K562 (cell line): ENCODE measurements around the gene ATRNL1. TPM values are rescaled to one million over a fixed set of nuclear protein-coding genes. Genes with fewer than 3 reads are reported as not detected.

ENCODE experiments used
- ATAC-seq: fragments of 200-7000 bp; cut with Tn5 transposase; 3 replicates; pipeline ENCODE4 v1.9.1; 2020; ENCODE audit warnings: moderate library complexity
- BruUV-seq: library from RNA; stranded (reverse); fragments of 400-500 nt; replicated peaks from 2 replicates; lab custom pipeline; 2021; lab: Mats Ljungman, UMichigan
- CTCF ChIA-PET: fragments of 300-600 bp; formaldehyde crosslinking; extraction: SDS; loops from one replicate; lab custom pipeline; 2021; ENCODE audit warnings: low intra/inter-chr PET ratio; lab: Yijun Ruan, JAX
- POLR2A ChIA-PET: fragments of 300-600, 350-650 bp; sonication (Branson Sonifier 250); formaldehyde crosslinking; extraction: SDS; loops from one replicate; lab custom pipeline; 2021; ENCODE audit warnings: antibody characterized with exemption, inconsistent platforms; lab: Yijun Ruan, JAX
- DNase-seq, 4 experiments: peaks; one replicate each; pipeline versions ENCODE4 v3.0.0 to v3.0.0-alpha.2; 2011 to 2018; ENCODE audit warnings: low spot score in 3 of 4, mixed read lengths in 3 of 4; ENCODE audit errors: extremely low read depth in 1 of 4
- FAIRE-seq: peaks from 2 replicates; lab custom pipeline; 2011; peaks lifted over from hg19 to GRCh38; lab: Jason Lieb, UNC
- H2AFZ ChIP-seq: 2 replicates; pipeline ENCODE4 v1.6.0; 2011; ENCODE audit warnings: low read depth, low read length, control low read depth, inconsistent platforms
- H3K27ac ChIP-seq: fragments of 200-600 bp; 3 replicates; pipeline ENCODE4 v1.8.0; 2011; ENCODE audit warnings: low read depth, mild to moderate bottlenecking, control low read depth, inconsistent platforms, low read length, moderate library complexity, mixed read lengths; ENCODE audit errors: extremely low read depth
- H3K27me3 ChIP-seq, 2 experiments: fragments of 300-600 bp in 1 of 2; 2 replicates in 1 of 2; 3 replicates in 1 of 2; pipeline versions ENCODE4 v1.6.0 to v1.8.0; 2011; ENCODE audit warnings: inconsistent platforms in 2 of 2, low read length in 2 of 2, mild to moderate bottlenecking in 1 of 2, mixed read lengths in 1 of 2, moderate library complexity in 1 of 2; ENCODE audit not compliant: control insufficient read depth in 2 of 2, insufficient read depth in 2 of 2
- H3K36me3 ChIP-seq: fragments of 300-600 bp; 3 replicates; pipeline ENCODE4 v1.8.0; 2011; ENCODE audit warnings: mild to moderate bottlenecking, low read length, inconsistent platforms; ENCODE audit not compliant: control insufficient read depth, insufficient read depth
- H3K4me1 ChIP-seq, 2 experiments: fragments of 200-600 bp in 1 of 2; replicated peaks in 1 of 2; 2 replicates in 1 of 2; 3 replicates in 1 of 2; pipeline versions ENCODE4 v1.5.1 to v1.8.0; 2011; ENCODE audit warnings: inconsistent platforms in 2 of 2, low read length in 2 of 2, mild to moderate bottlenecking in 1 of 2, mixed read lengths in 1 of 2, moderate library complexity in 1 of 2; ENCODE audit not compliant: control insufficient read depth in 2 of 2, insufficient read depth in 2 of 2
- H3K4me2 ChIP-seq: 2 replicates; pipeline ENCODE4 v1.6.1; 2011; ENCODE audit warnings: low read length, control low read depth, inconsistent platforms, mixed read lengths; ENCODE audit not compliant: insufficient read depth
- H3K4me3 ChIP-seq: fragments of 200-600 bp; sonication (generic), shearing (Covaris generic); 2 replicates; pipeline ENCODE4 v1.5.1; 2016; ENCODE audit warnings: control low read depth, inconsistent platforms
- H3K79me2 ChIP-seq: fragments of 200-600 bp; 3 replicates; pipeline ENCODE4 v1.8.0; 2011; ENCODE audit warnings: low read length, inconsistent platforms; ENCODE audit not compliant: control insufficient read depth, insufficient read depth
- H3K9ac ChIP-seq, 2 experiments: 2 replicates each; pipeline versions ENCODE4 v1.6.0 to v1.6.1; 2011; ENCODE audit warnings: low read depth in 2 of 2, low read length in 2 of 2, control low read depth in 1 of 2, inconsistent platforms in 1 of 2, mild to moderate bottlenecking in 1 of 2, mixed read lengths in 1 of 2; ENCODE audit not compliant: insufficient read depth in 1 of 2
- H3K9me1 ChIP-seq: one replicate; pipeline ENCODE4 v1.6.0; 2011; ENCODE audit warnings: inconsistent platforms, mild to moderate bottlenecking, low read length, moderate library complexity; ENCODE audit not compliant: control insufficient read depth, insufficient read depth
- H3K9me3 ChIP-seq: replicated peaks from 2 replicates; pipeline ENCODE4 v1.5.1; 2011; ENCODE audit warnings: low read depth, low read length, inconsistent platforms; ENCODE audit not compliant: control insufficient read depth, insufficient read depth
- H4K20me1 ChIP-seq: replicated peaks from 2 replicates; pipeline ENCODE4 v1.6.1; 2011; ENCODE audit warnings: low read length, inconsistent platforms, mixed read lengths; ENCODE audit not compliant: control insufficient read depth, insufficient read depth
- EP300 ChIP-seq: IDR thresholded peaks from 2 replicates; pipeline ENCODE4 v1.6.1; 2012; ENCODE audit warnings: low read length, improper control_type of control experiment
- ETV6 ChIP-seq, 3 experiments: fragments of 150-350 bp in 1 of 3; sonication (generic) in 1 of 3; formaldehyde crosslinking in 1 of 3; IDR thresholded peaks; 2 replicates each; pipeline versions ENCODE4 v1.6.1 to v1.8.0; 2014 to 2022; ENCODE audit warnings: borderline replicate concordance in 2 of 3, low read depth in 2 of 3, antibody characterized with exemption in 1 of 3, low read length in 1 of 3, mild to moderate bottlenecking in 1 of 3, missing genetic modification reagents in 1 of 3
- HNRNPL ChIP-seq: fragments of 200-400 bp; formaldehyde crosslinking; IDR thresholded peaks from 2 replicates; pipeline ENCODE4 v1.6.1; 2017; ENCODE audit warnings: low read depth, mild to moderate bottlenecking, low read length
- MBD2 ChIP-seq: sonication (generic); IDR thresholded peaks from 2 replicates; pipeline ENCODE4 v1.6.1; 2016; ENCODE audit warnings: low read depth, borderline replicate concordance
- NR3C1 ChIP-seq: sonication (generic); formaldehyde crosslinking; IDR thresholded peaks from 2 replicates; pipeline ENCODE4 v1.8.1; 2022; ENCODE audit warnings: missing genetic modification reagents
- STAG1 ChIP-seq: sonication (generic); formaldehyde crosslinking; IDR thresholded peaks from 2 replicates; pipeline ENCODE4 v1.5.0; 2020; ENCODE audit warnings: missing genetic modification reagents, borderline replicate concordance
- YY1 ChIP-seq, 3 experiments: IDR thresholded peaks; 2 replicates each; pipeline ENCODE4 v1.6.1; 2011; ENCODE audit warnings: low read length in 2 of 3, mild to moderate bottlenecking in 2 of 3, moderate library complexity in 2 of 3, borderline replicate concordance in 1 of 3, control low read depth in 1 of 3, low read depth in 1 of 3; ENCODE audit not compliant: insufficient read depth in 3 of 3, insufficient replicate concordance in 2 of 3, control insufficient read depth in 1 of 3, insufficient read length in 1 of 3; ENCODE audit errors: extremely low read depth in 1 of 3
- ZNF644 ChIP-seq: fragments of 200-800 bp; sonication (Bioruptor generic); IDR thresholded peaks from 2 replicates; pipeline ENCODE4 v1.6.1; 2016; ENCODE audit warnings: low read depth, missing genetic modification characterization, missing compliant biosample characterization
- WGBS: fragments of 100-300 bp; shearing (Covaris generic); methylation state at CpG from one replicate; pipeline ENCODE4 v1.1.6; 2016; ENCODE audit warnings: low coverage, mixed read lengths; ENCODE audit not compliant: insufficient coverage; ENCODE audit errors: missing lambda C conversion rate; 5-methylcytosine and 5-hydroxymethylcytosine counted together
- in situ Hi-C: fragments of 300-500 bp; cut with MboI; formaldehyde crosslinking; loops from 4 replicates; pipeline ENCODE4 v1.15.0; 2018; ENCODE audit warnings: inconsistent platforms, mixed read lengths
- intact Hi-C: fragments of 100-400 bp; cut with micrococcal nuclease; formaldehyde crosslinking; loops from 2 replicates; pipeline ENCODE4 v1.14.2; 2022
- polyA plus RNA-seq, 8 experiments: library from polyadenylated mRNA; depleted of rRNA in 4 of 8; stranded (reverse) in 5 of 8; unstranded in 3 of 8; fragments of >200 nt; fragmentation: Nextera tagmentation in 2 of 8; fragmentation: Illumina TruSeq in 1 of 8; extraction: Ambion mirVana in 2 of 8; extraction: Trizol in 1 of 8; gene quantifications; 2 replicates each; pipeline versions ENCODE4 v1.2.1 to v1.2.3, GENCODE V29; 2011 to 2014; ENCODE audit warnings: inconsistent platforms in 1 of 8, missing spikeins in 1 of 8
- total RNA-seq, 7 experiments: library from RNA; depleted of rRNA in 6 of 7; stranded (reverse); fragments of >200 nt in 6 of 7; fragmentation: Illumina TruSeq in 2 of 7; extraction: Trizol in 2 of 7; gene quantifications; 2 replicates each; pipeline versions ENCODE4 v1.2.1 to v1.2.3, GENCODE V29; 2011 to 2021; ENCODE audit warnings: low replicate concordance in 1 of 7
- TF ChIP-seq, protein P1 (sequence below): sonication (generic); formaldehyde crosslinking; IDR thresholded peaks from 2 replicates; pipeline ENCODE4 v1.8.1; 2022; ENCODE audit warnings: missing genetic modification reagents

Gene ATRNL1
- total and polyA plus RNA-seq, 9 of the 15 experiments (the other 6 are each of a cell fraction or from before 2014, with no cell fraction given), result 0.18 TPM; not detected in 8

DNA sequence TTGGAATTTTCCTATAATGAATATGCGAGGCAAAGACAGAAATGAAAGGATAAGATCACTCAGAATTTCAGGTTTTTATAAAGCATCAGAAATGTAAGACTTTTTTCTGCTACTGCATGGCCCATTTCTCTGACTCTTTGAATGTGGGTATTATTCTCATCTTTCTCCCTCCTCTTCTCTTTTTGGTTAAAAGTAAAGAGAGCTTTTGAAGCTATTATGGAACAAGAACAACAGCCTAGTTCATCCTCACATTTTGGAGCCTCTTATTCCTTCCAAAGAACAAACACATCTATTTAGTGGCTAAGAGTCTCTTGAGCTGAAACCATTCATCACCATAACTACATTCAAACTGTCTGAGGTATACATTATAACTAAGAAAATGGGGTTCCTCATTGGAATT is 19.4 kb upstream of the ATRNL1 start:
- BruUV-seq, result no TSS peak
- no peaks in the 10 kb centered on the region for H3K9me1 ChIP-seq
- no peak for DNase-seq
- H3K9me3 ChIP-seq, result no peaks in the 10 kb centered on the region
- H3K27ac ChIP-seq, result no peak overlapping the region
- TF ChIP-seq STAG1 (CRISPR knock-in tag), result no peak
- no peak for TF ChIP-seq ZNF644
- no peak for TF ChIP-seq HNRNPL
- no peak for TF ChIP-seq ETV6 (IDR thresholded peaks at IDR 0.05; ENCODE audit: borderline replicate concordance in 1 of 2, low read depth in 2 of 2, low read length in 1 of 2)
- TF ChIP-seq ETV6 (CRISPR knock-in tag; IDR thresholded peaks at IDR 0.05; ENCODE audit: borderline replicate concordance), result no peak
- no peak for TF ChIP-seq MBD2
- TF ChIP-seq EP300, result no peak
- TF ChIP-seq, protein P1, sequence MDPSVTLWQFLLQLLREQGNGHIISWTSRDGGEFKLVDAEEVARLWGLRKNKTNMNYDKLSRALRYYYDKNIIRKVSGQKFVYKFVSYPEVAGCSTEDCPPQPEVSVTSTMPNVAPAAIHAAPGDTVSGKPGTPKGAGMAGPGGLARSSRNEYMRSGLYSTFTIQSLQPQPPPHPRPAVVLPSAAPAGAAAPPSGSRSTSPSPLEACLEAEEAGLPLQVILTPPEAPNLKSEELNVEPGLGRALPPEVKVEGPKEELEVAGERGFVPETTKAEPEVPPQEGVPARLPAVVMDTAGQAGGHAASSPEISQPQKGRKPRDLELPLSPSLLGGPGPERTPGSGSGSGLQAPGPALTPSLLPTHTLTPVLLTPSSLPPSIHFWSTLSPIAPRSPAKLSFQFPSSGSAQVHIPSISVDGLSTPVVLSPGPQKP (CRISPR knock-in tag), result no peak
- TF ChIP-seq NR3C1 (CRISPR knock-in tag), result no peak
- TF ChIP-seq YY1 (IDR thresholded peaks at IDR 0.05; ENCODE audit: borderline replicate concordance in 1 of 3, control insufficient read depth in 1 of 3, extremely low read depth in 1 of 3, insufficient read depth in 3 of 3, insufficient read length in 1 of 3, insufficient replicate concordance in 2 of 3, low read depth in 1 of 3, low read length in 2 of 3), result no peak
- in situ Hi-C loops (no loop called here), intact Hi-C loops (no loop called here)
- no peak for FAIRE-seq
- no peak overlapping the region for H3K9ac ChIP-seq
- H3K79me2 ChIP-seq, result no peaks in the 10 kb centered on the region
- 0% methylated on average over 1 of the region's 1 CpG for WGBS
- no peak for ATAC-seq
- H3K4me3 ChIP-seq, result no peak overlapping the region
- no peaks in the 10 kb centered on the region for H4K20me1 ChIP-seq
- no peaks in the 10 kb centered on the region for H3K27me3 ChIP-seq
- ChIA-PET CTCF (no interaction called here), POLR2A (no interaction called here)
- no peaks in the 10 kb centered on the region for H3K4me1 ChIP-seq
- no peak overlapping the region for H2AFZ ChIP-seq
- H3K36me3 ChIP-seq, result no peaks in the 10 kb centered on the region
- no peak overlapping the region for H3K4me2 ChIP-seq
